ENCODE data around the gene TESPA1. TPM values are rescaled to one million over a fixed set of nuclear protein-coding genes. Genes with fewer than 3 reads are reported as not detected.

The TESPA1 gene
- total RNA-seq, 1 experiment from 2014 or later: 4.5 TPM

- no peak for DNase-seq (ENCODE audit: low read depth)
These were observed 943 bp downstream of the TESPA1 start for GRCh38 chr12:54983536-54984101.

- no peak for DNase-seq (ENCODE audit: low read depth)
These were observed 2.8 kb downstream of the TESPA1 start for GRCh38 chr12:54981796-54982195.

- DNase-seq (ENCODE audit: low read depth): no peak
These were observed 4.2 kb downstream of the TESPA1 start for GRCh38 chr12:54980341-54980740.

GRCh38 chr12:54977857-54978256, 6.7 kb downstream of the TESPA1 start:
- DNase-seq (ENCODE audit: low read depth): no peak

- peak; percentile 80 for DNase-seq (ENCODE audit: low read depth)
These were observed 7.4 kb downstream of the TESPA1 start for GRCh38 chr12:54977155-54977554.

- no peak for DNase-seq (ENCODE audit: low read depth)
These were observed 8.7 kb downstream of the TESPA1 start for GRCh38 chr12:54975875-54976274.

GRCh38 chr12:54975272-54975671, 9.3 kb downstream of the TESPA1 start:
- no peak for DNase-seq (ENCODE audit: low read depth)

GRCh38 chr12:54974279-54974678, 10.3 kb downstream of the TESPA1 start:
- DNase-seq (ENCODE audit: low read depth): no peak

GRCh38 chr12:54973556-54973955, 11.0 kb downstream of the TESPA1 start:
- no peak for DNase-seq (ENCODE audit: low read depth)

- no peak for DNase-seq (ENCODE audit: low read depth)
These were observed 13.8 kb downstream of the TESPA1 start for GRCh38 chr12:54970741-54971140.

GRCh38 chr12:54968181-54968730, 16.3 kb downstream of the TESPA1 start:
- DNase-seq (ENCODE audit: low read depth): no peak

- DNase-seq (ENCODE audit: low read depth): no peak
These were observed 17.1 kb downstream of the TESPA1 start for GRCh38 chr12:54967461-54967860.

- no peak for DNase-seq (ENCODE audit: low read depth)
These were observed 23.4 kb downstream of the TESPA1 start for GRCh38 chr12:54961190-54961589.

GRCh38 chr12:54959291-54960018, 25.1 kb downstream of the TESPA1 start:
- DNase-seq (ENCODE audit: low read depth): no peak

GRCh38 chr12:54958048-54958658, 26.4 kb downstream of the TESPA1 start:
- DNase-seq (ENCODE audit: low read depth): peak; percentile 54

GRCh38 chr12:54956818-54957641, 27.5 kb downstream of the TESPA1 start:
- DNase-seq (ENCODE audit: low read depth): no peak

GRCh38 chr12:54956322-54956721, 28.2 kb downstream of the TESPA1 start:
- DNase-seq (ENCODE audit: low read depth): no peak

GRCh38 chr12:54954801-54955200, 29.8 kb downstream of the TESPA1 start:
- no peak for DNase-seq (ENCODE audit: low read depth)

GRCh38 chr12:54954228-54954627, 30.3 kb downstream of the TESPA1 start:
- no peak for DNase-seq (ENCODE audit: low read depth)

- DNase-seq (ENCODE audit: low read depth): no peak
These were observed 34.4 kb downstream of the TESPA1 start for GRCh38 chr12:54950071-54950727.

GRCh38 chr12:54949073-54949711, 35.4 kb downstream of the TESPA1 start:
- no peak for DNase-seq (ENCODE audit: low read depth)
